ENCODE measurements around the gene FSTL4.

Gene FSTL4

GRCh38 chr5:133245191-133246052 lies 366.9 kb downstream of the FSTL4 start:
- peak; percentile 11 to 41 for DNase-seq (ENCODE audit: low read depth in 2 of 2)

DNA sequence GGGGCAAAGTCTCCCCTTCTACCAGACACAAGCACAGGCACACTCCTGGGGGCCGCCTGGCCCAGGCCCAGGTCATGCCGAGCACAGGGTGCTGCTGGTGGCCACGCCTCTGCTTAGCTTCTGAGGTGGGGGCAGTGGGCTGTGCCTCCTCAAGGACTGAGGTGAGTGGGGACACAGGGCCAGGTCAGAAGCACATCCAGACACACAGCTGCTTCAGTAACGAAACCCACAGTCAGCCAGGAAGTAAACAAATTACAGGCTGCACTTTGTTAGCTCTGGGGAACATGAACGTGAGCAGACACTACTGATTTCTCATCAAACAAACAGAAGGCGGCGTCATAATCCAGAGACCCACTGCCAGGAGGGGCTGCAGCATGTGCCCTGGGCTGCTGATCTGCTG lies 368.1 kb downstream of the FSTL4 start:
- no peak for DNase-seq (ENCODE audit: low read depth in 2 of 2)

- no peak for DNase-seq (ENCODE audit: low read depth in 2 of 2)
Observed at GRCh38 chr5:133243196-133243595, 369.1 kb downstream of the FSTL4 start.

DNA sequence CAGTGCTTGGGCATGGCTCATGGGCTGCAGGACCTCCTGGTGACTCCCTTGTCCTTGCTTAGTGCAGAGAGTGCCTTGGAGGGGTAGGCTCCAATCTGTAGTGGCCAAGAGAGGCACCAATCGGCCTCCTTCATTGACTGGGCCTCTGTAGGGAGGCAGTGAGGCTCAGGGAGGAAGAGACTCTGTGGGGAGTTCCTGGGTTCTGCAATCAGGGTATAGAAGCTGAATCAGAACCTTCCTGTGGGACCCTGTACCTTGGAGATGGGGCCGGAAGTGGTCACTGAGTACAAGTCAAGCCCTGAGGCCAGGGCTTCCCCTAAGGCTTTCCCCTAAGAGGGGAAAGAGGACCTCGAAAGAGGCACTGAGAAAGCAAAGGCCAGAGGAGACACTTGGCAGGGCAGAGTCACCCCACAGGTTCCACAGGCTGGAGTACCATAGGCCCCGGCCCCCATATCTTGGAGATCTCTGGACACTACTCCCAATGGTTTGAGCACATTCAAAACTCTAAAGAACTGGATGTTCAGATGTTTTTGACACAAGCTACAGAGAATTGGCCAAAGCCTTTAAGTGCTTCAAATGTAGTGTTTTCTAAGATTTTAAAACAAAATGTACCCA lies 370.0 kb downstream of the FSTL4 start:
- DNase-seq (ENCODE audit: low read depth in 2 of 2), result no peak

GRCh38 chr5:133241179-133242092 lies 370.9 kb downstream of the FSTL4 start:
- DNase-seq (ENCODE audit: low read depth in 2 of 2), result no peak

DNA sequence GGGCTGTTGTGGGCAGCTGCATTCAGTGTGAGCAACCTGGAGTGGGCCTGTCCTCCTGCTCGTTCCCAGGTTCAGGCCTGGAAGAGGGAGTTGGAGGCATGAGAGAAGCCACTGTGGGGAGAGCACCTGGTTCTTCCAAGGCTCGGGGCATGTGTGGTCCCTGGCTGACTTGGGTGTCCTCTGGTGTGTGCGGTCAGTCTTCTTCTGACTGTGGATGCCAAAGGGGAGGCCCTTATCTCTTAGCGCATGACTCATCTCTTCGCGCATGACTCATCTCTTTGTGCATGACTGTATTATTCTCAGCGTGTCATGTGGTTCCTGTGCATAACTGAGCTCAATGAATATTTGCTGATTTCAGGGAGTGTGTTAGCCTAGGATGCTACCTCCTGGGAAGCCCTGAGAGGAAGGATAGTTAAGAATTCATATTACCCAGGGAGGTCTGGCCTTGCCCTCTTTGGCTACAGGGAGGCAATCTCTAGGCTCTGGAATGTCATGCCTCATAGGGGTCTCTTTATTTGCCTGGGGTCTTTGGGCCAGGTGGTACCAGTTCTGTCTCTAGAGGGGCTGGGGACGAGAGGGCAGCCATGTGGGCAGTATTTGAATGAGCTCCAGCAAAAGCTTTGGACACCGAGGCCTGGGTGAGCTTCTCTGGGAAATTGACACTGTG lies 371.8 kb downstream of the FSTL4 start:
- peak; percentile 10 to 37 for DNase-seq (ENCODE audit: low read depth in 2 of 2)

- no peak for DNase-seq (ENCODE audit: low read depth in 2 of 2)
Observed at GRCh38 chr5:133238426-133239205, 373.7 kb downstream of the FSTL4 start.

GRCh38 chr5:133236976-133237375 lies 375.4 kb downstream of the FSTL4 start:
- no peak for DNase-seq (ENCODE audit: low read depth in 2 of 2)

GRCh38 chr5:133236541-133236951 lies 375.8 kb downstream of the FSTL4 start:
- no peak for DNase-seq (ENCODE audit: low read depth in 2 of 2)

- no peak for DNase-seq (ENCODE audit: low read depth in 2 of 2)
Observed at GRCh38 chr5:133235696-133236426, 376.5 kb downstream of the FSTL4 start.

DNA sequence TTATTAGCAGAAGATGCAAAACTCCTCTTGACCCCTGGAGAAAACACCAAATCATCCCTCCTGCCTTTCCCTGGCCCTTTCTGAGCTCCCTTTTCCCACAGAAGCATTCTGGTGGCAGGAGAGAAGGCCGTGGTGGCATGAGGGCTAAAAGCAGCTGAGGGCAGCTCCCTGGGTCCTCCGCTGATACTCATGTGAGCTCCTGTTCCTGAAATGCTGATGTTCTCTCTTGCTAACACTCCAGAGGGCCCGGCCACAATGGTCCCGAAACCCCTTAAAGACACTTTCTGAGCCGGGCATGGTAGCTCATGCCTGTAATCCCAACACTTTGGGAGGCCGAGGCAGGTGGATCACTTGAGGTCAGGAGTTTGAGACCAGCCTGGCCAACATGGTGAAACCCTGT lies 377.4 kb downstream of the FSTL4 start:
- DNase-seq (ENCODE audit: low read depth in 2 of 2), result no peak

DNA sequence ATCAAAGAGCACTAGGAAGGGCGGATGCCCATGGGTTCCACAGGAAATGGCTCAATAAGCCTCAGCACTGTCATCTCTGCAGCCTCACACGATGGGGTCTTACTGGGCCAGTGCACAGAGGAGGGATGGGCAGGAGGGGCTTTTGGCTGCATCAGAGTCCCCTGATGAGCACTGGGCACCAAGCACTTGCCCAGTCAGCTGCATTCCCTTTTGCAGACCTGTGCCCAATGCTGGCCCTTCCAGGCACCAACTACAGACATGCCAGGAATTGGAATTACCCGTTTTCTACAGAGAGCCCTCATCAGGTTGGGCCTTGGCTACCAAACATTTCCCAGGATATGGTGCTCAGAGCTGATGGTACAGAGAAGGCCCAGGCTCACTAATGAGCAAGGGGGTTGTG lies 378.1 kb downstream of the FSTL4 start:
- DNase-seq (ENCODE audit: low read depth in 2 of 2), result no peak

DNA sequence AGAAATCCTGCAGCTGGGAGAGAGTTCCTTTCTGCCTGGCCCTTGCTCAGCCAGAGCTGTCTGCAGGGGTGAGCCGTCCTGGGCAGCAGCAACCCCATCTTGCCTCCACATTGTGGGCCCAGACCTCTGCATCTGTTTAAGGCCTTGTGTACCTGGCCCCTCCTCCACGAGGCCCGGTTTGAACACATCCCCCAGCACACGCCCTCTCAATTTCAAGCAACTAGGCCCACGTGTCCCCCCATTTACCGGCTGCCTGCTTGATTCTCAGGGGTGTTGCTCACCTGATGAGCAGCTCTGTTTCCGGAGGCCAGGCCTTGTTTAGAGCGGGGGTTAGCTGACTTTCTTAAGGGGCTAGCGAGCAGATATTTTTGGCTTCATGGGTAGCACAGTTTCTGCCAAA lies 378.7 kb downstream of the FSTL4 start:
- no peak for DNase-seq (ENCODE audit: low read depth in 2 of 2)

DNA sequence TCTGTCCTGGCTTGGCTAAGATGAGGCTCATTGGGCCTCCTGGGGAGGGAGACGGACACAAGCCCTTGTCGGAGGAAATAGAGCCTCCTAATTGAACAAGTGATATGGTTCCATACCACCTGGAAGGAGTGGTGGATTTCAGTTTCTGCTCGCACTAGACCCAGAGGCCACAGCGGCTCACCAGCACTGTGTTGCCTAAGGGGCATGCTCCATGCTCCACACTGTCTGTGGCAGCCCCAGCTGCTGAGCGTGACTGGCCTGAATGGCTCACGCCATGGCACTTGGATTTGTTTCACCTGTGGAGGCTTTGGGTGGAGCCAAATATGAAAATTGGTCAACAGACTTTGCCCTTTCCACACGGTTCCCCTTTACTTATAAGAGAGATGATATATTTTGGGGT lies 379.4 kb downstream of the FSTL4 start:
- no peak for DNase-seq (ENCODE audit: low read depth in 2 of 2)

- no peak for DNase-seq (ENCODE audit: low read depth in 2 of 2)
Observed at GRCh38 chr5:133232435-133232834, 379.9 kb downstream of the FSTL4 start.

DNA sequence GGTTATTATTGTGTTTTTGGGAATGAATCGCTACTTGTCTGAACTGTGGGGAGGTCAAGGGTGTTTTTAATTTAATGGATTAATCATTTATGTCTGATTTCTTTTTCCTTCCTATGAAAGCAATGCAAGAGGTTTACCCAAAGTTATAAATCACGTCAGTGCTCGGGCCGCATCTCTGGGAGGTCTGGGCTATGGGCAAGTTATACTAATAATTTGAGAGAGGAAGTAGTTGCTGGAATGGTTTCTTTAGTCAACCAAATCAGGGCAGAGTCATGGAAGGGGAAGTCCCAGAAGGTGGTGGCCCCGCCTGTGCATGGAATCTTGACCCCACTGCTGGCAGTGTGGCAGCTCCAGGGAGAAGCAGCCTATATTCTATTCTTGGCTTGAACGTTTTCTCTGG lies 380.3 kb downstream of the FSTL4 start:
- no peak for DNase-seq (ENCODE audit: low read depth in 2 of 2)

DNA sequence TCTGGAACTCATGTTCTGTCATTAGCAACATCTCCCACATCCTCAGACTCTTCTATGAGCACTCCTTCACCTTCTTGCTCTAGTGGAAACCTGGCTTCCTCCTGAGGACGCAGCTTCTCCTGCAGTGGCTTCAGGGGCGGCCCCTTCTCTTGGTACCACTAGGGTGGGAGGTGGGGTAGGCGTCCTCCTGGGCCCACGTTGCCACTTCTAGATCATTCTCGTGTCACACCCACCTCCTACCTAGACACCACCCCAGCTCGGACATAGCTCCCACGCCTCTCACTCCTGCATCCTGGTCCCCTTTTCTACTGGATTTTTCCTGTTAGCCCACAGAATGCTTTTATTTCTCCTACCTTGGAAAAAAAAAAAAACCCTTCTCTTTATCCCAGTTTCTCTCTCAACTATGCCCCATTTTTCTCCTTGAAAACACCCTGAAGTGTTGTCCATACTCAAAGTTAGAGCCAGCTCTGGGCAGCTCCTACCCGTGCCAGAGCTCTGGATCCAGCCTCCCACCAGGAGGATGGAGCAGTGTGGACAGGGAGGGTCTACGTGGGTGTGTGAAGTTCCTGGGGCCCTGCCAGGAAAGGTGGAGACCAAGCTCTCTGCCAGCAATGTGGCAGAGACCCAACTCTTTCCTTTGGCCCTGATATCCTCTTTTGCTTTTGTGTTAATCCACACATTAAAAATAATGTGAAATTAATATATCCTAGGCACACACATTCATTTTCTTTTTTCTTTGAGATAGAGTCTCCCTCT lies 381.3 kb downstream of the FSTL4 start:
- no peak for DNase-seq (ENCODE audit: low read depth in 2 of 2)

- no peak for DNase-seq (ENCODE audit: low read depth in 2 of 2)
Observed at GRCh38 chr5:133229931-133230664, 382.2 kb downstream of the FSTL4 start.

DNA sequence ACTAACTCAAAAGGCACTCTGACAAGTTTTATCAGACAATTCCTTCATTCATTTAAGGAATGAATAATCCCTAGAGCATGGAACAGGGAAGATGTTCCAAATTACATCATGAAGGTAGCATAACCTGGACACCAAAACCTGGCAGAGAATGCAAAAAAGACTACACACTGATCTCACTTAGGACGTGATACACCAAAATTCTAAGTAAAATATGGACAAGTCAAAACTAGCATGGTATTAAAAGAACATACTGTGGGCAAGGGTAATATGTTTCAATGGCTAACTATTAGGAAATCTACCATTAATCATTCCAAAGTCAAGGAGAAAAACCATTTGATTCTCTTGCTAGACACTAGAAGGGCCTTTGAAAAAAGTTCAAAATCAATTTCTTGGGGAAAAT lies 384.0 kb downstream of the FSTL4 start:
- DNase-seq (ENCODE audit: low read depth in 2 of 2), result no peak
